IPS DF 4.7 (cell line): ENCODE measurements around the gene COA7.
"Not testable (repeated sequence)": the region's sequence is repeated elsewhere in the genome, so short reads cannot be mapped to it uniquely, and the experiment has no call there.

Source experiments
- DNase-seq: peaks from one replicate; pipeline ENCODE4 v3.0.0-alpha.2; 2013; ENCODE audit warnings: low spot score; ENCODE audit errors: extremely low read depth

COA7 gene

DNA sequence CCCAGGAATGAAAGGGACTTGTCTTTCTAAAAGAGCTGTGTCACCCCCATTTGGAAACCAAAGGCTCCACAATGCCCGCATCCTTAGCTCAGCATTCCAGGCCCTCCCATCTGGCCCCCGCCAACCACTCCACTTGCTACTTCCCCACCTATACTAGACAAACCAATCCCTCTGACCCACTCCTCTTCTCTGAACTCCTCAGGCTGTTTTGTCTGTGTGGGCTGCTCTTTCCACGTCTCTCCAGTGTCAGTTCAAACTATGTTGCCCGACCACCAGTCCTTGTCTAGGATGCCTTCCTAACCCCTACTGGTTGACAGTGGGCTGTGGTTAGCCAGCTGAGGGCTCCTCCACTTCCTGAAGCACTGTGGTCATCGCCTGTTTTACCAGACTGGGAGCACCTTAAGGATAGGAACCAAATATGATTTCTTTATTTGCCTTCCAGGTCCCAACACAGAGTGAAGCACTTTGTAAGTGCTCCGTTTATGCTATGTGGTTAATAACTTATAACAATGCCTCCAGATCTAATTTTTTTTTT is 8.1 kb upstream of the COA7 start:
- DNase-seq = no peak

DNA sequence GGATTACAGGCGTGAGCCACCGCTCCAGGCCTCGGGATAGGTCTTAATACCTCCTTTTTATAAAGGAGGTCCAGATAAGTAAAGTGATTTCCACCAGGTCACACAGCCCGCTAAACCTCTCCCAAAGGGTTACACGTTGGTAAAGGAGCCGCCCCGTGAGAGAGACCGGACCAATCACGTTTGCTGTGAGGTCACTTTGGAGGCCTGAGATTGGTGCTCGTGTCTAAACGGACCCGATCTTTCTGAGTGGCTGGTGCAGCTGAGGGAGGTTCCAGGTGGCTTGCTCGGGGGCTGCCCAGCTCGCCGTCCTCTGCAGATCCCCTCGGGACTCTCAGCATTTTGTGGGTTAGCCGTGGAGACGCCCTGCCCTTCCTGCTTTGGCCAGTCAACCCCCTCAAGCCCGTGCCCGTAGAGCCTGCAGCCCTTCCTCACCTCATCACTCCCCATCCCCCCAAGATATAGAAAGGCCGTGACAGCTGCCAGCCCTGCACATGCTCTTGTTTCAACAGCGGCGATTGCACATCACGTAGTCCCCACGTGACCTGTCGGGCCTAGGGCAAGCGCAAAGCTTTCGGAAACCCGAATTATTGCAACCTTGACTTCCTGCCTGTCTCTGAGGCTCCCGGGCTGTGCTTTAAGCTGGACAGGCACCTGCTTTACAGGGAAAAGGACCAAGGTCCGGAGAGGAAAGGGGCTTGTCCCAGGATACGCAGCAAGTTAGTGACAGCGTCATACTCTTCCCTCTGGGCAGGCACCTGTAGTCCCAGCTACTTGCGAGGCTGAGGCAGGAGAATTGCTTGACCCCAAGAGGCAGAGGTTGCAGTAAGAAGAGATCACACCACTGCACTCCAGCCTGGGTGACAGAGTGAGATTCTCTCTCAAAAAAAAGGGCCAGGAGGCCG is 5.0 kb upstream of the COA7 start:
- peak; percentile 85 for DNase-seq

DNA sequence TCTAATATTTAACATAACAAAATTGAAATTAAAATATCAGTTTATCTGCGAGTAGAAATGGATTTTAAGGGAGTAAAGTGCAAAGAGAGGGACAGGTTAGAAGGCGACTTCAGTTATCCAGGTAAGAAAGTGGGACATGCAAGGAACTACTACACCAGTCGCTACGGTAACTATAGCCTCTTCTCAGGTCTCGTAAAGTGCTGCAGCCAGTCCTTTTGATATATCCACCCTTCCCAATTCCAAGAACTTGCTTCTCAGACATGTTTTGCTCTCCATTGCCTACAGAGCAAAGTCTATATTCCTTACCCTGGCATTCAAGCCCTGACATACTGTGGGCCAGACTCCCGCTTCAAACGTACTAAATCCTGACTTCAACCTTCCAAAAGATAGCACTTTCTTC is 2.5 kb downstream of the COA7 start:
- no peak for DNase-seq

DNA sequence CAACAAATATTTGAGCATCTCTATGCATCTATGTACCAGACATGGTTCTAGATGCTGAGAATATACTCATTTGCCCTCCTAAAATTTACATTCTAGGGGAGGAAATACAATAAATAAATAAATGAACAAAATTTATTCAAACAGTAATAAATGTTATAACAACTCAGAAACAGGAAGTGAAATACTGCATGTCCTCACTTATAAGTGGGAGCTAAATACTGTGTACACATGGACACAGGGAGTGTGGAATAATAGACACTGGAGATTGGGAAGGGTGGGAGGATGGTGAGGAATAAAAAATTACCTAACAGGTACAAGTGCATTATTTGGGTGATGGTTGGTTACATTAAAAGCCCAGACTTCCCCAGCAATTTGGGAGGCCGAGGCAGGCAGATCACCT is 4.3 kb downstream of the COA7 start:
- DNase-seq = no peak

DNA sequence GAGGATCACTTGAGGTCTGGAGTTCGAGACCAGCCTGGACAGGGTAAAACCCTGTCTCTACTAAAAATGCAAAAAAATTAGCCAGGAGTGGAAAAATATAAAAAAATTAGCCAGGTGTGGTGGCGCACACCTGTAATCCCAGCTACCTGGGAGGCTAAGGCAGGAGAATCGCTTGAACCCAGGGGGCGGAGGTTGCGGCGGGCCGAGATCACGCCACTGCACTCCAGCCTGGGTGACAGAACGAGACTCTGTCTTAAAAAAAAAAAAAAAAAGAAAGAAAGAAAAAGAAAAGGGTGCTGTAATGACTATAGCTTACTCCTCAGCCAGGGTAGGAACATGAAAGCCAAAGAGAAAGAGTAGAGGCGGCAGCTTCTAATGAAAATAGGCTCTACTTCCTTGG is 4.8 kb downstream of the COA7 start:
- DNase-seq = not testable (repeated sequence)

DNA sequence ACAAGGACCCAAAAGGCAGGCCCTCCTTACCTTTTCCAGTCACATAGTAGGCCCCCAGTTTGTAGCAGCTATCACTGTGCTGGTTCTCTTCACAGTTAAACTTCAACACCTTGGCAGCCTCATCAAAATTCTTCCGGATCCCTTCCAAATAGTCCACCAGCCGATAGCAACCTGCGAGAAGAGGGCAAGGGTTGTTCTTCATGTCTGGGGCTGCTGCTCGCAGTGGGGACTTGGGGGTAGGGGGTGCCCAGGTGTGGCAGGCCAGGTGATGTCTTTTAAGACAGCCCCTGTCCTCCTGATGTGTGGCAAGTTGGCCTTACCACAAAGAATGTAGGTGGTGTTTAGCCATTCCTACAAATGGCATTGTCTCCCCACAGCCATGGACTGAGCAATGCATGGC is 5.5 kb downstream of the COA7 start:
- DNase-seq = no peak

DNA sequence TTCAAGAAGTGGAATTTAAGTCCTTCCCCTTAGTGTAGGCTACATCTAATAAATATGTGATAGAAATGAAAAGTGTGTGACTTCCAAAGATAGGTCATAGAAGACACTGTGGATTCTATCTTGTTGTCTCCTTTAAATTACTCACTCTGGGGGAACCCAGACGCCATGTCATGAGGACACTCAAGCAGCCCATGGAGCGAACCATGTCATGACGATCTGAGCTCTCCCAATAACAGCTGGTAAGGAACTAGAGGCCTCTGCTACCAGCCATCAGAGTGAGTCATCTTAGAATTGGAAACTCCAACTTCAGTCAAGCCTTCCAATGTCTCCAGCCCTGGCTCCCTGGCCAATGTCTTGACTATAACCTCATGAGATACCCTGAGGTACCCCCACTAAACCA is 6.3 kb downstream of the COA7 start:
- DNase-seq = no peak

DNA sequence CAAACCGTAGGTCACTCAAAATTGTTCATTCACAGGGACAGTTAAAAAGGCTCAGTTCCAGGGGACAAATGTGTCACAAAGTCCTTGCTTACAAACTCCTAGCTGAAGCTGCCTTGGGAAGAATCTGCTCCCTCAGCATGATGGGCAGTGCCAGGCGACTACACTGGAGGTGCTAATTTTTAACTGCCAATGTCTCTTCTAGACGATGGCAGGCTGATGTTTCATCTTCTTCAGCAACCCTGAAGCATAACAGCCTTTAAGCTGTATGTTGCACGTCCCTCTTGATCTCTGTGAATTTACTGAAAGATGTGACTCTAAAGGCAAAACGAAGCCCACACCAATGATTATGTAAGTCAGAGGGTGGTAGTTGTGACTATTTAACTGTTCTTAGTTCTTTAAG is 11.3 kb downstream of the COA7 start:
- no peak for DNase-seq

DNA sequence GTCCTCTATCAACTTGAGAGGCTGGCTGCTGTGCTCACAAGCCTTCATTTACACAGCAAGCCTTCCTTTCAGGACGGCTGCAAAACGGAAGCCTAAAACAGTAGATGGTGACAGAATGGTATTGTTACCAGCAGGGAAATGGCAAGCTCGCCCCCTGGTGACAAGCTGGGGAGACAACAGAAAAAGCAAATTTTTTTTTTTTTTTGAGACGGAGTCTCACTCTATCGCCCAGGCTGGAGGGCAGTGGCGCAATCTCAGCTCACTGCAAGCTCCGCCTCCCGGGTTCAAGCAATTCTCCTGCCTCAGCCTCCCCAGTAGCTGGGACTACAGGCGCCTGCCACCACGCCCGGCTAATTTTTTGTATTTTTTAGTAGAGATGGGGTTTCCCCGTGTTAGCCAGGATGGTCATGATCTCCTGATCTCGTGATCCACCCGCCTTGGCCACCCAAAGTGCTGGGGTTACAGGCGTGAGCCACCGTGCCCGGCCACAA is 11.8 kb downstream of the COA7 start:
- not testable (repeated sequence) for DNase-seq

DNA sequence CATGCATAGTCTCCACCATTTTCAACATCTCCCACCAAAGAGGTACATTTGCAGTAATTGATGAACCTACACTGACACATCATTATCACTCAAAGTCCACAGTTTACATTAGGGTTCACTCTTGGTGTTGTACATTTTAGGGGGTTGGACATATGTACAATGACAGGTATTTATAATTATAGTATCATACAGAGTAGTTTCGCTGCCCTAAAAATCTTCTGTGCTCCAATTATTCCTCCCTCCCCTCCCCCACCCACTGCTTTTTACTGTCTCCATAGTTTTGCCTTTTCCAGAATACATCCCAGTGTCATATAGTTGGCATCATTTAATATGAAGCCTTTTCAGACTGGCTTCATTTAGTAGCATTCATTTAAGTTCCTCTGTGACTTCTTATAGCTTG is 13.6 kb downstream of the COA7 start:
- no peak for DNase-seq

DNA sequence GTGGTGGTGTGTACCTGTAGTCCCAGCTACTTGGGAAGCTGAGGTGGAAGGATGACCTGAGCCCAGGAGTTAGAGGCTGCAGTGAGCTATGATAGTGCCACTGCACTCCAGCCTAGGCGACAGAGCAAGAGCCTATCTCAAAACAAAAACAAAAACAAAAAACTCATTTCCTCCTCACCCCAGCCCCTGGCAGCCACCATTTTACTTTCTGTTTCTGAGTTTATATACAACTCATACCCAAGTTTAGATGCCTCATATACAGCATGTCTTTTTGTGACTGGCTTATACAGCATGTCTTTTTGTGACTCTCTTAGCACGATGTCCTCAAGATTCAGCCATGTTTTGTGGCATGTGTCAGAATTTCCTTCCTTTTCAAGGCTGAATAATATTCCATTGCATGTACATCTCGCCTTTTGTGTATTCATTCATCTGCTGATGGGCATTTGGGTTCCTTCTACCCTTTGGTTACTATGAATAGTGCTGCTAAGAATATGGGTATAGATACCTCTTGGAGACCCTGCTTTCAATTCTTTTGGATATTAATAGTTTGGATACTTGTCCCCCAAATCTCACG is 14.7 kb downstream of the COA7 start:
- no peak for DNase-seq

DNA sequence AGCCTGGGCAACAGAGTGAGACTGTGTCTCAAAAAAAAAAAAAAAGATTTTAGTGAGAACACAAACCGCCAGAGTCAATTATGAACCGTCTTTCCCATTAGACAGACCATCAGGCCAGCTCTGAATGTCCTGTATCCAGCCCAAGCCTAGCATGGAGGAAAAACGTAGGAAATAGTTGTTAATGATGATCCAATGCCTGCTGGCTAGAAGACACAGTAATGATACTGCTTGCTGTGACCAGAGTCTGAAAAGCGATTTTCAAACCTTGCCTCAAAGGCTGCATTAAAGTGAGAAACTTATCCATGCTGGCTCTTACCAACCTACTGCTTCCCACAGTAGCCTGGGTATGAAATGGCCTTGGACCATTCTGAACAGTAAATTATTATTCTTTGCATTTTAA is 17.0 kb downstream of the COA7 start:
- no peak for DNase-seq

DNA sequence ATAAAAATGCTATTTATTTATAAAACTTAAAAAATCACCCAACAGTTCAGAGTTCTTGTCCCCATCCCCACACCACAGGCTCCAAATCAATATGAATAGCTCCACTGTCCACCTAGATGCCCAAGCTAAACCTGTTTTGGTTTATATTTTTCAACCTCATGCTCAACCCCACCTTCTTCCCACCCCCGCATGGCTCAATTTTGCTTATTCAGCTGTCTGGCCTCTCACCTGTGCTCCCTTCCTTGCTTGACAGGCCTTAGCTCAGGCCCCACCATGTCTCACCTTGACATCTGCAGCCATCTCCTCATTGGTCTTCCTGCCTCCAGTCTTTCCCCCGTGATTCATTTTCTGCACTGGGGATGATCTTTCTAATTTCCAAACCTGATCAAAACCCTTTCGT is 17.8 kb downstream of the COA7 start:
- DNase-seq = no peak

DNA sequence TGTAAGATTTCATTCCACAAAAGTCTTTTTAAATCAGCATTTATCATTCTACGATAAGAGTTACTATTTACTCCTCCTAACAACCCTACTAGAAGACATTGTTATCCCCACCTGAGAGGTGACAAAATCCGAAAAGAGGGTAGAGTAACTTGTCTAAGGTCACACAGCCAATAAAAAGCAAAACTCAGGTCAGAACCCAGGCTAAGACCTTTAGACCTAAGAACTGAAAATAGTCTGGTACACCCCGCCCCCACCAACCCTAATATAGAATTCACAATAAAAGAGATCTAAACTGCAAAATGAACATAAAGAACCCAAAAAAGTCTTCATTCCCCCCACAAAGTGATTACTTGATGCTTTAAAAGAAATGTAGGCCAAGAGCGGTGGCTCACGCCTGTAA is 18.6 kb downstream of the COA7 start:
- DNase-seq = no peak

DNA sequence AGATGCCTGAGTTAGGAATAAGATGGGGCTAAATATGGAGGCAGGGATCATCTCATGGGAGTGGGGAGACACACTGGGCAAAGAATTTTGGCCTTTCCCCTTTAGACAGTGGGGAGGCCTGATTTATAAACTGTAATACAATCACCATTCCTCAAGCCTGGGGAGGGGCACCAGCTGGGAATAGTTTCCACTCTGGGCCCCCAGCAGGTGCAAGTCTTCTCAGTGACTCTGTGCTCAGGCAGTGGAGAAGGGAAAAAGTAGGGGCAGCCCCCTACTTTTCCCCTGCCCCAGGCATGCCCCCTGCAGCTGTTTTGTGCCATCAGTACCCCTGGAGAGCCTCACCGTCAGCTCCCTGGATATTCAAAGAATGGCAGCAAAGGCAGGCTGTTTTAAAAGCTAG is 19.1 kb downstream of the COA7 start:
- DNase-seq = no peak

DNA sequence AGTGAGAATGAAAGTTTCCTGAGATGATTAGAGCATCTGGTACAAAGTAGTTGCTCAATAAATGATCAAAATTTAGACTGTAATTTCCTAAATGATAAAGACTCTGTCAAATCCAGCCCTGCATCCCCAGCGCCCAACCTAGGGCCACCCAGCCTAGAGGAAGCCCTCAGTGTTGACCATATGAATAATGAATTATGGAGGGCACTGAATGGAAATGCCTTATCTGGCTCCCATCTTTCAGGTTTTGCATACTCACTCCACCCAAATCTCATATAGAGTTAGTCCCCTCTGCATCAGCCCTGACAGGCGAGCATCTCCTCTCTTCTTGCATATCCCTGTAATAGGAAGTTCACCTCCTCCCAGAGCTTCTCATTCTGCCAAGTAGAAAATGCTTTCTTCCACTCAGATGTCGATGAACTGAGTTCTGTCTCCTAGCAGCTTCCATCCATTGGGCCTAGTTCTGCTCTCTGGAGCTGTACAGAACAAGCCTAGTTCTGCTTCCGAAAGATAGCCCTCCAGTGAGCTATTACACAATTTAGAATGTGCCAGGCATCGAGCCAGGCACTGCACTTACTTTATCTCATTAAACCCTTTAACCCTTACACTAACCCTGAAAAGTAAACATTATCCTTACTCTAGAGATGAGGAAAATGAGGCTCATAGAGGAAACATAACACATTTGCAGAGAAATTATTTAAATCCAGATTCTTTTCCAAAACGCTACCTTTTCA is 20.9 kb downstream of the COA7 start:
- no peak for DNase-seq

DNA sequence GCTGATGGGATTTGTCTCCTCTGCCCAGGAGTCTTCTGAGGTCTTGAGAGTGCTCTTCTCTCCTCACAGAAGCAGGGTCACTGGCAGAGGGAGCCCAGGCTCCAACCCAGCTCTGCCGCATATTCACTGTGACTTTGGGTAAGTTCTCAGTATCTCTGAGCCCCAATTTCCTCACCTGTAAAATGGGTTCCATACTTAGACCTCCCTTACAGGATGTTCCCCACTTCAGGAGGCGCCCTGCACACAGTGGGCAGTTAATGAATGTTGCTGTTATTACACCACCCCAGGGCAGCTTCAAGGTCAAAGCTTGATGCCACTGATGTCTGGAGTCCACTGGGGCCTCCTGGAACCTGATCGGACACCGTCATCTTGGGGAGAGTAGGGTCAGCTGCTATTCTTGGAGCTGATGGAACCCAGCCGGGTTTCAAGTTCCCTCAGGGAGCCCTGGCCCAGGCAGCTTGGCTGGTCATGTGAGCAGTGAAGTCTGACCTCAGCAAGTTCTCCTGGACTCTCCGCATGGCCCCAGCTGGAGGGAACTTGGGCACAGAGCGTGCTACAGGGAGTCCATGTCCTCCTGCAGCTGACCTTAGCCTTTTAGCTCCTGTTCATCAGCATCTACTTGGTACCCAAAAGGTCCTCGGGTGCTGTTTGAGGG is 21.8 kb downstream of the COA7 start:
- DNase-seq = no peak

DNA sequence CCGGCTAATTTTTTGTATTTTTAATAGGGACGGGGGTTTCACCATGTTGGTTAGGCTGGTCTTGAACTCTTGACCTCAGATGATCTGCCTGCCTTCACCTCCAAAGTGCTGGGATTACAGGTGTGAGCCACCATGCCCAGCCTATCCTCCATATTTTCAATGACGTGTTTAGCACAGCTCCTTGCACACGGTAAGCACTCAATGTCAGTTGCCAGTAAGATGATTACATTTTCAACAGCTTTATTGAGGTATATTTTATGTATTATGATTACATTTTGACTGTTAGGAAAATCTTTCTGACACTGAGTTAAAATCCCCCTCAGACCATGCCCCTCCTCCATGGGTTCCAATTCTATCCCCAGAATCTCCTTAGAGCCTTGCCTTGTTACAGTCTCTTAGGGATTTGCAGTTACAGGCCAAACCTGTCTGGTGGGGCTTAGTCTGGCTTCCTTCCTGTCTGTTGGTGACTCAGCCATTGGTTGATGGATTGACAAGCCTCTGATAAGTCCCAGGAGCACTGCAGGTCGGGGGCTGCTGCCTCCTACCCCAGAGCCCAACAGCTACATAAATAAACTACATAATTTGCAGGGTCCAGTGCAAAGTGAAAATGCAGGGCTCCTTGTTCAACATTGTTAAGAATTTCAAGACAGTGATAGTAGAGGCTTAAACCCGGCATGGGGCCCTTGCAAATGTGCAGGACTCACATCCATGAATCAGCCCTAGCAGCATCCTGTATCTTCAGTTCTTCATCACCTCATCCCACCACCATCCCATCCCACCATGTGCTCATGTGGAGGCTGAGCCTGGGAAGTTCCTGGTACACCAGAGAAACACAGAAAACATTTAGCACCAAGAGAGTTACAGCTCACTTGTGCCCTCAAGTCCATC is 23.4 kb downstream of the COA7 start:
- no peak for DNase-seq

DNA sequence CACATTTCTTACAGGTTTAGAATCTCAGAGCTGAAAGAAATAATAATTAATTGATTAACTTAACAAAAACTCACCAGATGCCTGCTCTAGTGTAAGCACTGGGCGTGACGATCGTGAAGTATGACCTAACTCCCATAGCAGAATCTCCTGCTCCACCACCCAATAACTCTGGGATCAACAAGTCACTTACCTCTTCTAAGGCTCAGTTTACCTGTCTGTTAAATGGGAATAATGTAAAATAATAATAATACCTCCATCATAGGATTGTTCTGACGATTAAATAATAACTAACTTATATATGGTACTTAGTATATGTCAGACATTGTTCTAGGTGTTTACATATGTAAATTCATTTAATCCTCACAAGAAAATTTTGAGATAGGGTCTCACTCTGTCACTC is 24.6 kb downstream of the COA7 start:
- DNase-seq = no peak

DNA sequence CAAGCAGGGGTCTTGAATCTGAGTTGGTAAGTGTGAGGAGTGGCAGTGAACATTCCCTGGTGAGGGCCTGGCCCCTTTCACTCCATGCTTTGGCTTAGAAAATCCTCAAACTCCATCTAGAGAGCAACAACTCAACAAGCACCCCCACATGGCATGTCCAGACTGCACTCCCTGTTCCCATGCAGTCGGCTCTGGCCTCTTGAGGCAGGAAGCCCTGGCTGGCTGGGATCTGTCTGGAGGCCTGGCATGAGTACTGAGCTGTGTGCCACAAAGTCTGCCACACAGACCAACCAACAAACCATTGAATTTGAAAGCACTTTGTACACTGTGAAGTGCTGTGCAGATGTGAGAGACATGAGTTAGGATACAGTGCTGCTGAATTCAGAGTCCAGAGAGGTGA is 25.2 kb downstream of the COA7 start:
- no peak for DNase-seq

DNA sequence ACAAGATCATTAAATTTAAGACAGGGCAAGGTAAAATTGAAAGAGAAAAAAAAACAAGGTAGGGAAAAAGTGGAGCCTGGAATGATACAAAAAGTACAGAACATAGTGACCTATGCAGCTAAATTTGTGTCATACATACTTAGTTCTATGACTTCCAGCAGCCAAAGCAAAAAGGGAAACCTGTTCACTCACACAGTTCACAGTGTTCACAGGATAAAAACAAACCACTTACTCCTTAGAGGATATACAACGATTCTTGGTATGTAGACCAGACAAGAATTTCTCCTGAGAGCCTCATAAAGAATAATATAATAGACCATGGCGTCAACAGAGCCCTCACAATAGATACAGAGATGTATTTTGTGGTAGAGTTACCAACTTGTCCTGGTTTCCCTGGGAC is 27.5 kb downstream of the COA7 start:
- DNase-seq = no peak
